ENCODE measurements around the gene CDC42EP5. TPM values are rescaled to one million over a fixed set of nuclear protein-coding genes. Genes with fewer than 3 reads are reported as not detected.

CDC42EP5 gene
- total RNA-seq, 1 donor from 2014 or later = 153 TPM

DNA sequence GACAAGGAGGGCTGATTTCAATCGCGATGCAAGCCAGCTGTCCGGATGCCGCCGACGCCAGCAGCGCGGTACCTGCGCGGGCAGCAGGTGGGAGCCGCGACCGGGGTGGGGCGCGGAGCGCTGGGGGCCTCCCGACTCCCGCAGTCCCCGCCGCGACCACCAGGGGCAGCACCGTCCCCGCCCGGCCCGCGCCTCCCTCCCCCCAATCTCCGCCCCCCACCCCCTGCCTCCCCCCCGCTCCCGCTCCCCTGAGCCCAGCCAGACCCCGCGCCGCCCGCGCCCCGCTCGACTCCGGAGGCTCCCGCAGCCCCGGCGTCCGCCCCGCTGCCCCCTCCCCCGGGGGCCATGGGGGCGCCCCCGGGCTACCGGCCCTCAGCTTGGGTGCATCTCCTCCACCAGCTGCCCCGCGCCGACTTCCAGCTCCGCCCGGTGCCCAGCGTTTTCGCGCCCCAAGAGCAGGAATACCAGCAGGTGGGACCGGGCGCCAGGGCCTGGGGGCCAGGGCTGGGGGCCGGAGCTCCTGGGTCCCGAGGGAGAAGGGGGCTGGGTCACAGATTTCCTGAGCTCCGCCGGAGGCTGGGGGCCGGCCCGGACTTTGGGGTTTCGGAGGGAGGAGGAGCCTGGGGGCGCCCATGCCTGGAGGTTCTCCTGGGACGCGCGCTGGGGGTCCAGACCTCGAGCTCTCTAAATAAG lies 57.7 kb downstream of the CDC42EP5 start, which contains the start of gene TTYH1:
Gene TTYH1 (plus strand): TSS at position 257 of the 693 bp plus-strand sequence. CDS start 89 bp downstream, at position 346.
- Histone ChIP-seq H3K4me3 (no peak within 1 kb of the TSS), H3K9me3 (no peaks in the 10 kb centered on the region), H3K27ac (no peak within 1 kb of the TSS), H3K36me3 (no peaks in the 10 kb centered on the region), H3K27me3 (peaks cover 18% of the 10 kb centered on the region), H3K4me1 (no peaks in the 10 kb centered on the region)
- no peak for DNase-seq (ENCODE audit: low spot score in 2 of 2)
- TF ChIP-seq, protein P1, sequence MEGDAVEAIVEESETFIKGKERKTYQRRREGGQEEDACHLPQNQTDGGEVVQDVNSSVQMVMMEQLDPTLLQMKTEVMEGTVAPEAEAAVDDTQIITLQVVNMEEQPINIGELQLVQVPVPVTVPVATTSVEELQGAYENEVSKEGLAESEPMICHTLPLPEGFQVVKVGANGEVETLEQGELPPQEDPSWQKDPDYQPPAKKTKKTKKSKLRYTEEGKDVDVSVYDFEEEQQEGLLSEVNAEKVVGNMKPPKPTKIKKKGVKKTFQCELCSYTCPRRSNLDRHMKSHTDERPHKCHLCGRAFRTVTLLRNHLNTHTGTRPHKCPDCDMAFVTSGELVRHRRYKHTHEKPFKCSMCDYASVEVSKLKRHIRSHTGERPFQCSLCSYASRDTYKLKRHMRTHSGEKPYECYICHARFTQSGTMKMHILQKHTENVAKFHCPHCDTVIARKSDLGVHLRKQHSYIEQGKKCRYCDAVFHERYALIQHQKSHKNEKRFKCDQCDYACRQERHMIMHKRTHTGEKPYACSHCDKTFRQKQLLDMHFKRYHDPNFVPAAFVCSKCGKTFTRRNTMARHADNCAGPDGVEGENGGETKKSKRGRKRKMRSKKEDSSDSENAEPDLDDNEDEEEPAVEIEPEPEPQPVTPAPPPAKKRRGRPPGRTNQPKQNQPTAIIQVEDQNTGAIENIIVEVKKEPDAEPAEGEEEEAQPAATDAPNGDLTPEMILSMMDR (IDR thresholded peaks at IDR 0.05) = no peak
- intact Hi-C loops (cut with DNase I) = no loop called here

Other genes with a start within 250 kb of the CDC42EP5 start
- gene LILRA6, start 230.5 kb downstream of the CDC42EP5 start, total RNA-seq = 25.1 TPM
- 38.2 TPM for gene LILRB5, start 216.0 kb downstream of the CDC42EP5 start, total RNA-seq
- gene LILRB2, start 192.2 kb downstream of the CDC42EP5 start, total RNA-seq = 0.11 TPM
- not detected for gene LILRA5, start 160.1 kb downstream of the CDC42EP5 start, total RNA-seq
- not detected for gene LILRA4, start 134.1 kb downstream of the CDC42EP5 start, total RNA-seq
- 11.1 TPM for gene LAIR1, start 108.4 kb downstream of the CDC42EP5 start, total RNA-seq
- gene TTYH1, start 57.8 kb downstream of the CDC42EP5 start, total RNA-seq = 58.4 TPM
- 402 TPM for gene LENG8, start 24.1 kb downstream of the CDC42EP5 start, total RNA-seq
- gene LENG9, start 9.5 kb downstream of the CDC42EP5 start, total RNA-seq = 10.1 TPM
- not detected for gene LAIR2, start 29.5 kb upstream of the CDC42EP5 start, total RNA-seq
- gene LILRA2, start 100.5 kb upstream of the CDC42EP5 start, total RNA-seq = not detected
- gene LILRA1, start 120.3 kb upstream of the CDC42EP5 start, total RNA-seq = not detected
- gene LILRB1, start 157.2 kb upstream of the CDC42EP5 start, total RNA-seq = 2.7 TPM
- 0.64 TPM for gene LILRB4, start 189.7 kb upstream of the CDC42EP5 start, total RNA-seq

Measured in ascending aorta (tissue), 2 donors.